Measurements from ENCODE around the gene GGT6.

GGT6 gene

GRCh38 chr17:4516735-4517134 is 43.6 kb downstream of the GGT6 start:
- H3K27ac Mint-ChIP-seq: no peak overlapping the region
- H3K4me1 Mint-ChIP-seq: no peaks in the 10 kb centered on the region
- no peaks in the 10 kb centered on the region for H3K9me3 Mint-ChIP-seq
- H3K4me3 Mint-ChIP-seq: no peak overlapping the region
- DNase-seq (no peak), ATAC-seq (no peak)
- H3K27me3 Mint-ChIP-seq: no peaks in the 10 kb centered on the region

GRCh38 chr17:4515501-4515900 is 44.9 kb downstream of the GGT6 start:
- ATAC-seq (no peak), DNase-seq (no peak)
- H3K4me3 Mint-ChIP-seq: no peak overlapping the region
- H3K27ac Mint-ChIP-seq: no peak overlapping the region
- H3K4me1 Mint-ChIP-seq: peaks cover 3% of the 10 kb centered on the region
- H3K9me3 Mint-ChIP-seq: no peaks in the 10 kb centered on the region
- H3K27me3 Mint-ChIP-seq: no peaks in the 10 kb centered on the region

DNA sequence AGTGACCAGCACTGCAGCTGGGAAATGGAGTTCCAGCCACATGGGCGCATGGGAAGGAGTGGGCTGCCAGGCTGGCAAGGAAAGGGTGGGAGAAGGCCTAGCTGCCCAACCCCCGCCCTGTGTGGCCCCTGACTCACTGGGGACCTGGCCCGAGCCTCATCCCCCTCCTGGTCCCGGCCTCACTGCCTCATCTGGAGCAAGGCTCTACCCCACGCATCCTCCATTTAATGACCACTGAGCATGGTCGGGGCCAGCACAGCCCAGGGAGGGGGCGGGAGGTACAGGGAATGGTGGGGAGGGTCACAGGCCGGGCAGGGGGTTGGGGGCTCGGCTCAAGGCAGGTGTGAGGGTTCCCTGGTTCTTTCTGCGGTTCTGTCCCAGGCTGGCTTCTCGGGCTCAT is 45.6 kb downstream of the GGT6 start:
- DNase-seq: no peak
- no peak for ATAC-seq
- H3K4me1 Mint-ChIP-seq: peaks cover 11% of the 10 kb centered on the region
- no peak overlapping the region for H3K27ac Mint-ChIP-seq
- no peaks in the 10 kb centered on the region for H3K9me3 Mint-ChIP-seq
- no peaks in the 10 kb centered on the region for H3K27me3 Mint-ChIP-seq
- H3K4me3 Mint-ChIP-seq: no peak overlapping the region

DNA sequence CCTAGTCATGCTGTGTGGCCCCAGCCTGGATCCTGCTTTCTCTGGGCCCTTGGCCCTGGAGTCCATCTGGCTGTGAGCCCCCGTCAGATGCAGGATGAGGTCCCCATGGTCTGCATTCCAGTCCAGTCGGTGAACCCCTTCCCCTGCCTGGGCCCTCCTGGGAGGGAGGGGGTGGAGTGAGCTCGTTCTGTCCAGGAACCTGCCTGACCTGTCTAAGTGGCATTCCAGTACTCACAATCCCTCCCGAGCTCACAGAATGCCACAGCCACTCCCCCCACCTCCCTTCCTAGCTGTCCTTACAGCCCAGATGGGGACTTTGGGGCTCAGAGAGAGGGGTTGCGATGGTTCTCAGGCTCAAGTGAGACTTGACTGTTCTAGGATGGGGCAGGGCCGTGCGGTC is 46.2 kb downstream of the GGT6 start:
- no peak overlapping the region for H3K27ac Mint-ChIP-seq
- ATAC-seq (no peak), DNase-seq (no peak)
- no peaks in the 10 kb centered on the region for H3K27me3 Mint-ChIP-seq
- H3K4me3 Mint-ChIP-seq: no peak overlapping the region
- H3K4me1 Mint-ChIP-seq: peaks cover 16% of the 10 kb centered on the region
- no peaks in the 10 kb centered on the region for H3K9me3 Mint-ChIP-seq

DNA sequence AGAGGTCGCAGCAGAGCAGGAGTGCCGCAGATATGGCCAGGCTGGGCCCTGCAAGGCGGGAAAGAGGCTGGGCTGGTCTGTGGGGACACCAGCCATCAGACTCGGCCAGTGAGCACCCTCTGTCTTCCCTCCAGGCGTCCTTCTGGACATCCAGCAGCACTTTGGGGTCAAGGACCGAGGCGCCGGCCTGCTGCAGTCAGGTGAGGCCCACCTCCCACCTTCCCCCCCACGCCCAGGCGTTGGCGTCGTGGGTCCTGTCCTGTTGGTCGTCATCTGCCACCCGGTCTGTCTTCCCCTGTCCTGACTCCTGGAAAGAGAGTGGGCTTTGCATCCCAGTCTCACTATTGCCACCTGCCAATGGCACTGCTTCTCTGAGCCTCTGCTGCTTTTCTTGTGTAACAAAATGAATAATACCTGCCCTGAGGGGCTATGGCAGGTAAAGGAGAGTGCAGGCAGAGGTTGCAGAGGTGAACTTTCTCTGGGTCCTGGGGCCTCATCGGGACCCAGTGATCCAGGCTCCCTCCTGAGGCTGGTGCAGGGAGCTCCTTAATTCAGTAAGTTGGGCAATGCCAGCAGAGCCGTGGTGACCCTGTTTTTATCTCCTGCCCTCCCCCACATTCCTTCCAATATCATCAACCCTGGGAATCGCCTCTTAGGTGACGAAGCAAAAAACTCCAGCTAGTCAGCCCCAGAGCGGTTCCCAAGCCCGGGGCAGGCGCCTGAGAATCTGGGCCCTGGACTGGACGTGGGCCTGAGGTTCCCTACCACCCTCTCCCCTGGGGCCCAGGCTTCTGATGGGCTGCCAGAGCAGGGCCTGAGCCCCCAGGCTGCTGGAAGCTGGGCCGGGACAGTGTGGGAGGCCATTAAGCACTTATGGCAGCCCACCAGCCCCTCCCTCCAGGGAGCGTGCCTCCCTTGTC is 47.0 kb downstream of the GGT6 start:
- ATAC-seq: no peak
- no peak overlapping the region for H3K4me3 Mint-ChIP-seq
- no peak overlapping the region for H3K27ac Mint-ChIP-seq
- peaks cover 25% of the 10 kb centered on the region for H3K4me1 Mint-ChIP-seq
- DNase-seq: no peak
- no peaks in the 10 kb centered on the region for H3K9me3 Mint-ChIP-seq
- H3K27me3 Mint-ChIP-seq: no peaks in the 10 kb centered on the region

DNA sequence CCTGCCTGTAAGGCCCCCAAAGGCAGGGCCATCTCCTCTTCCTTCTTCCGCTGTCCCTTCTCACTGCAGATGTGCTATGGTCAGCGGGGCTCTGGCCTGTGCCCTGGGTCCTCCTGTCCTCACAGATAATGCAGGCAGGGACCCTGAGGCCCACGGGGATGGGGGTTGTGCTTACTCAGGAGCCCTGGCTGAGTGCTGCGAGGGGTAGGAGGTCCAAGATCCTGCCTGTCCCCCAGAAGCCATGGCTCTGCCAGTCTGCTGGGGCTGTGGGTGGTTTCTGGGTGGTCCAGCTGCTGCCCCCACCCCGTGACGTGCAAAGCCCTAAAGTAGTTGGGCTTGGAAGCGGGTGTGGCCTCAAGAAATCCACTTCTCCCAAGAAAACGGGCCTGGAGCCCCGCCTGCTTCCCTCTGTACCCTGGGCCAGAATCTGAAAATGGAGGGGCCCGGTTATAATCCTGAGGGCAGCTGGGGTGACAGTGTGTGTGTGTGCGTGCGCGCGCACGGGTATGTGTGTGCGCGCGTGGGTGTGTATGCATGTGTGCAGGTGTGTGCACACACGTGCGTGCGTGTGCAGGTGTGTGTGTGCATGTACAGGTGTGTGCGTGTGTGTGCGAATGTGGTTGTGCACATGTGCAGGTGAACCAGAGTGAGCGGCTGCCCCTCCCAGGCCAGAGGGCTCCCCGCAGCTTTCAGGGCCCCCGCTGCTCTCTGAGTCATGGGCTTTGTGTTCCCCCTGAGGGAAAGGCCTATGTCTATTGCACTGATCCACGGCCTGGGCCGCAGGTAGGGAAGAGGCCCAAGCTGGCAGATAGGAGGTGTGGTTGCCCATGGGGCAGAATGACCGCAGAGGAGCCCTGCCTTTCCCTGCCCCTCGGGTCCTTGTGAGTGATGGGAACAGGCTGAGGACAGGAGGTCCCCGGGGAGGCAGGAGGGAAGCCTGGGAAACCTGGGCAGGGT is 47.9 kb downstream of the GGT6 start:
- Mint-ChIP-seq H3K4me3 (no peak overlapping the region), H3K4me1 (peaks cover 34% of the 10 kb centered on the region), H3K27me3 (no peaks in the 10 kb centered on the region), H3K27ac (no peak overlapping the region), H3K9me3 (no peaks in the 10 kb centered on the region)
- no peak for DNase-seq
- ATAC-seq: no peak

GRCh38 chr17:4511199-4511932 is 49.0 kb downstream of the GGT6 start:
- ATAC-seq (no peak), DNase-seq (no peak)
- Mint-ChIP-seq H3K27ac (no peak overlapping the region), H3K27me3 (no peaks in the 10 kb centered on the region), H3K4me1 (peaks cover 35% of the 10 kb centered on the region), H3K4me3 (no peak overlapping the region), H3K9me3 (no peaks in the 10 kb centered on the region)

DNA sequence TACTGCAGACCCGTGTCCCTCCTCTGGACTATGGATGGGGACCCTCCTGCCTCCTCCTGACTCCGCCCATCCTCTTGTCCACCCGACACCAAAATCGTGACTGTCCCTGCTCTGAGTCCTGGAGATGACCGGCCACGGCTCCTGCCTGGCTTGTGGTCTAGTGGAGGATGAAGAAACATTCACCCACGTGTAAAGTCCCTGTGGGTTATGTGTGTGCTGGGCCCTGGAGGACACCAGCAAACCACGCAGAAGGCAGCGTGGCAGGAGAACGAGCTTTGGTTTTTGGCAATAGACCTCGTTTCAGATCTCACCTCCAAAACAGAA is 49.8 kb downstream of the GGT6 start:
- no peak for ATAC-seq
- no peak overlapping the region for H3K4me3 Mint-ChIP-seq
- H3K27ac Mint-ChIP-seq: no peak overlapping the region
- peaks cover 38% of the 10 kb centered on the region for H3K4me1 Mint-ChIP-seq
- DNase-seq: no peak
- H3K9me3 Mint-ChIP-seq: no peaks in the 10 kb centered on the region
- no peaks in the 10 kb centered on the region for H3K27me3 Mint-ChIP-seq

GRCh38 chr17:4509923-4510617 is 50.3 kb downstream of the GGT6 start:
- peaks cover 43% of the 10 kb centered on the region for H3K4me1 Mint-ChIP-seq
- H3K27ac Mint-ChIP-seq: no peak overlapping the region
- H3K9me3 Mint-ChIP-seq: no peaks in the 10 kb centered on the region
- ATAC-seq (no peak), DNase-seq (no peak)
- H3K27me3 Mint-ChIP-seq: no peaks in the 10 kb centered on the region
- H3K4me3 Mint-ChIP-seq: no peak overlapping the region

GRCh38 chr17:4509401-4509800 is 51.0 kb downstream of the GGT6 start:
- Mint-ChIP-seq H3K9me3 (no peaks in the 10 kb centered on the region), H3K4me3 (no peak overlapping the region), H3K27me3 (no peaks in the 10 kb centered on the region), H3K27ac (no peak overlapping the region), H3K4me1 (peaks cover 49% of the 10 kb centered on the region)
- peak; percentile 84 for ATAC-seq
- DNase-seq: peak; percentile 33 to 51

- Mint-ChIP-seq H3K9me3 (no peaks in the 10 kb centered on the region), H3K27me3 (no peaks in the 10 kb centered on the region), H3K27ac (peak overlapping the region in 1 of 2 donors; percentile 75), H3K4me1 (peaks cover 61% of the 10 kb centered on the region), H3K4me3 (no peak overlapping the region)
- DNase-seq: no peak
- no peak for ATAC-seq
These were observed 52.2 kb downstream of the GGT6 start for GRCh38 chr17:4508207-4508606.

DNA sequence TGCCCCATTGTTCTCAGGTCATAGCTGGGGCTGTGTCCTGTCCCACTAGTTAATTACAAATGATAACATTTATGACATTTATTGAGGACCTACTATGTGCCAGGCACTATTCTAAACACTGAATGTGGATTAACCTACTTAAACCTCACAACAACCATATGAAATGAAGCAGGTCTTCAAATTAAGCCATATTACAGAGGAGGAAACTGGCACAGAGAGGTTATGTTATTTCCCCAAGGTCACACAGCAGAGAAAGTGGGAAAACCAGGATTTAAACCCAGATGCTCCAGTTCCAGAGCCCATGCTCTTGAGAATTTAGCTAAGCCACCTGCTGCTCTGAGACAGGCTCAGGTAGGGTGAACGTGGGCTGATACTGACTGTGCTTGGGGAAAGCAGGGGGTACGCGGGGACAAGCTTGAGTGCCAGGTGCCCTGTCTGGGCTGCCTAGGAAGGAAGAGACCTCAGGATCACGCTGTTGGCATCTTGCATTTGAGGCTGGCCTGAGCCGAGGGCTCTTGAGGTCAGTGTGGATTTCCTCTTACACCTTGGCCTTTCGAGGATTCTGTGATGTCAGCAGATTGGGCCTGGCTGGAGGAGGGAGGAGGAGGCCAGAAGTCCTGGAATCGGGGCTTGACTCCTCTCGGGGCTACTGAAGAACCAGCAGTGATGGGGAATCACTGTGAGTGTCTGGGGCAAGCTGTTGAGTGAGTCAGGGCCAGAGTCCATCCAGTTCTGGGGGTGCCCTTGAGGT is 52.8 kb downstream of the GGT6 start:
- Mint-ChIP-seq H3K4me3 (no peak overlapping the region), H3K27ac (peak overlapping the region in 1 of 2 donors; percentile 79), H3K4me1 (peaks cover 62% of the 10 kb centered on the region), H3K27me3 (peaks cover 5% of the 10 kb centered on the region), H3K9me3 (no peaks in the 10 kb centered on the region)
- no peak for ATAC-seq
- no peak for DNase-seq

Measured in stimulated activated naive CD8-positive, alpha-beta T cell treated with anti-CD3 and anti-CD28 coated beads, Interleukin-15, amount 100 ng/mL, for 72 hours (primary cell).